Neuron (in vitro differentiated cells): Measurements from ENCODE around the gene AMBP.

Experiments
- H2AFZ ChIP-seq: one replicate; pipeline ENCODE4 v1.6.1; 2013; ENCODE audit warnings: low read depth, mild to moderate bottlenecking, inconsistent platforms, low read length, moderate library complexity
- H3K27me3 ChIP-seq: one replicate; pipeline ENCODE4 v1.6.1; 2013; ENCODE audit warnings: low read length; ENCODE audit not compliant: insufficient read depth
- H3K36me3 ChIP-seq: one replicate; pipeline ENCODE4 v1.6.1; 2013; ENCODE audit warnings: low read length; ENCODE audit not compliant: insufficient read depth
- H3K4me1 ChIP-seq: one replicate; pipeline ENCODE4 v1.6.1; 2013; ENCODE audit warnings: low read length; ENCODE audit not compliant: insufficient read depth
- H3K4me3 ChIP-seq: 2 replicates; pipeline ENCODE4 v1.5.1; 2013; ENCODE audit warnings: mild to moderate bottlenecking, low read length, moderate library complexity
- H3K9me3 ChIP-seq: one replicate; pipeline ENCODE4 v1.6.1; 2013; ENCODE audit warnings: low read length

Gene AMBP

DNA sequence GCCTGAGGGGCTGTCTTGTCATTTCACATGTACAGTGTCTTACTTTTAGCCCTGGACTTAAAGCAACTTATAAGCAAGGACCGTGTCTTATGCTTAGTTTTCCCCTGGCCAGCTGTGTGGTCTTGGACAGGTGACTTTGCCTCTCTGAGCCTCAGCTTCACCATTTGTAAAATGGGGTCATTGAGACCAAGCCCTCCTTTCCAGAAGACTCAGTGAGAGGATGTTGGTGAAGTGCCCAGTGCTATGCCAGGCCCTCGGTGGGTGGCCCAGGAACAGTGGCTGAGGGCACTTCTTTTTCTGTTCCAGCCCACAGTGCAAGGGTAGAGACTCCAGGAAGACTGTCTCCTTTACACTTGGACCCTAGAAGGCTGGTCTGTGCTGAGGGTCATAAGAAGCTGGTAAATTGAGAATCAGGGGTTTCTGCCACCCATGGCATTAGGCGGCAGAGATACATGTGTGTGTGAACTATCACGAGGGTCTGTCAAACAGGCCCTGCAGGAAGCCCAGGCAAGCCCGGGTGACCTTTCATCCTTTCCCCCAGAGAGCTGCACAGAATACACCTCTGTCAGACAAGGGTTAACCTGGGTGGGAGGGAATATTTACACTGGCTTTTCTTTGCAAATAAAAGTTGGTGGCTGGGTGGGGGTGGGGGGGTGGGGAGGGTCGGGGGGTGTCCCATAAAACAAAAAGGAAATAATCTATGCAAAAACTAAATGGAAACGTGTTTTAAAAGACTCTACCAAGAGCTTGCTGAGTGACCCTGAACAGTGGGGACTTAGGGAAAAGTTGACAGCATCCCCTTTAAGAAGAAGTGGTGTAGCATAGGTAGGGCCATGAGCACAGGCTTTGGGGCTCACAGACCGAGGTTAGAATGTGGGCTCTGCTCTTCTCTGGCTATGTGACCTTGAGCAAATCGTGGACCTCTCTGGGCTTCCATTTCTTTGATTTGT is 41.4 kb upstream of the AMBP start:
- Histone ChIP-seq H3K9me3 (no peaks in the 10 kb centered on the region), H3K4me1 (peaks cover 12% of the 10 kb centered on the region), H3K27me3 (no peaks in the 10 kb centered on the region), H2AFZ (no peak overlapping the region), H3K36me3 (no peaks in the 10 kb centered on the region), H3K4me3 (no peak overlapping the region)

DNA sequence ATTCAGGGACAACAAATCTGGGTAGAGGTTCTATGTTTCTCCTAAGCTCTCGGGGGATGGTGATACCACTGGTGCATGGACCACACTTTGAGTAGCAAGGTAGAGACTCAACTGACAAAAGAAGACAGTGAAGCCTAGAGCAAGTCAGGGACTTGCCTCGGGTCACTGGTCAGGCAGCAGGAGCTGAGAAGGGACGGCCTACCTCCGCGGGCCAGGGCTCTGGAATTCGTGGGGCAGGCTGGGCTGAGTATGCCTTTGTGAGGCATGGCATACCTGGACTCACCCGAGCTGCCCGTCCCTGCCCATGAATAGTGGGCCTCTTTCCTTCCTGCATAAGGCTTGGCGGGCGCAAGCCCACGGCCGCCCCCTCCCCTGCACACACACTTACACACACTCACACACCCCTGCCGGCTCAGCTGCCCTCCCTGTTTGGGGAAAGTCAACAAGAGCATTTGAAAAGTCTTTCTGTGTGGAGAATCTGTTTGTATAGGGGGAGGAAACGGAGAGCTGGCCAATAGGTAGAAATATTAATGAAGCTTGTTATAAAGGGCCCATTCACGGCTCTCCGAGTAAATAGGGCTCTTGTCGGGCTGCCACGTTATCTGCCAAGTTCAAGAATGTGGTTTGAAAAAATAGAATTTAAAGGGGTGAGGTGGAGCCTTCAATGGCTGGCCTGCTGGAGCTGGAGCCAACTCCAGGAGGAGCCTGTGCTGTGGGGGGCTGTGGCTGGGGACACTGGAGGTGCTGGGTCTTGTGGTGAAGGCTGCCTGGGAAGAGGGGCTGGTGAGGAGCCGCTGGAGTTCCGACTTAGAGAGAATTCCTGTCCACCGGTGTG is 40.1 kb upstream of the AMBP start:
- Histone ChIP-seq H2AFZ (no peak overlapping the region), H3K27me3 (no peaks in the 10 kb centered on the region), H3K36me3 (no peaks in the 10 kb centered on the region), H3K4me3 (no peak overlapping the region), H3K9me3 (no peaks in the 10 kb centered on the region), H3K4me1 (peaks cover 12% of the 10 kb centered on the region)

DNA sequence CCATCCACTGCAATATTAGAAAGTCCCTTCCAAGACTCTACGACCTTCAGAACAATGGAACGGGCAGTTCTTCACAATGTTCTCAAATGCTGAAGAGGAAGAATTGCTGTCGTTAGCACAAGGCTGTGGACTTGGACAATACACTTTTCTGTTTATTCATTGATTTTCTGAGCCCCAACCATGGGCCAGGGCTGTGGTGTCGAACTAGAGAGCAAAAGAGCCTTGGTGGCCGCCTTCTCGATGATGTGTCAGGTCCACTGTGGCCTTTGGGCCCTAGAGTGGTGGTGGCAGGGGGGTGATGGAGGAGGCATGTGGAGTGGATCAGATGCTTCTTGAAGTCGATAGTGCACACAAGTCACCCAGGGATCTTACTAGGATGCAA is 39.5 kb upstream of the AMBP start:
- H3K4me1 ChIP-seq: peaks cover 12% of the 10 kb centered on the region

DNA sequence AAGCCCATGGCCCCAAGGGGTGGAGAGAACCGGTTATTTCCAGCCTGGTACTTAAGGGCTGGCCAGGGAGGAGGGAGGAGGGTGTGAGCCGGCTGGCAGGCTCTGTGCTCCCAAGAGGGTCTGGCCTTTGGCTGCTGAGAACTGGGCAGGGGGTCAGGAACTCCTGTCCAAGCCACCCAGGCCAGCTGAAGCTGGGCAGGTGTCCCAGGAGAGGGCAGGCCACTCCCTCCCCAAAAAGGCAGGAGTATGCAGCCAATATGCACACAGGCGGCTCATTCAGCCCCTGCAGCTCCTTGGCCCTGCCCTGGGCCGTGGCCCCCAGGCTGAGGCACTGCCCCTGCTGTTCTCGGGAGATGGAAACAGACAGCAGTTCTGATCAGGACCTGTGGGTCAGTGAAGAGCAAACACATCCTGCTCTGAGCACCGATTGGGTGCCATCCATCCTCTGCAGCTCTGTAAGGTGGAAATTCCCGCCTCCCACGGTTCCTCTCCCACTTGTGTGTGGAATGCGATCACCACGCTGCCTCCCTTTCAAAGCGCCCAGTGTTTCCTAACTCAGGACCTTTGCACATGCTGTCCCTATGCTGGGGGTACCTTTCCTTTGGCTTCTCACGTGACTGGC is 38.1 kb upstream of the AMBP start:
- no peak overlapping the region for H2AFZ ChIP-seq
- H3K4me1 ChIP-seq: peaks cover 12% of the 10 kb centered on the region
- H3K36me3 ChIP-seq: no peaks in the 10 kb centered on the region
- no peaks in the 10 kb centered on the region for H3K9me3 ChIP-seq
- H3K4me3 ChIP-seq: no peak overlapping the region
- H3K27me3 ChIP-seq: no peaks in the 10 kb centered on the region

More for the DNA sequence above, 39.5 kb upstream of the AMBP start:
- H3K9me3 ChIP-seq: no peaks in the 10 kb centered on the region
- no peaks in the 10 kb centered on the region for H3K27me3 ChIP-seq
- no peak overlapping the region for H3K4me3 ChIP-seq
- no peak overlapping the region for H2AFZ ChIP-seq
- no peaks in the 10 kb centered on the region for H3K36me3 ChIP-seq

DNA sequence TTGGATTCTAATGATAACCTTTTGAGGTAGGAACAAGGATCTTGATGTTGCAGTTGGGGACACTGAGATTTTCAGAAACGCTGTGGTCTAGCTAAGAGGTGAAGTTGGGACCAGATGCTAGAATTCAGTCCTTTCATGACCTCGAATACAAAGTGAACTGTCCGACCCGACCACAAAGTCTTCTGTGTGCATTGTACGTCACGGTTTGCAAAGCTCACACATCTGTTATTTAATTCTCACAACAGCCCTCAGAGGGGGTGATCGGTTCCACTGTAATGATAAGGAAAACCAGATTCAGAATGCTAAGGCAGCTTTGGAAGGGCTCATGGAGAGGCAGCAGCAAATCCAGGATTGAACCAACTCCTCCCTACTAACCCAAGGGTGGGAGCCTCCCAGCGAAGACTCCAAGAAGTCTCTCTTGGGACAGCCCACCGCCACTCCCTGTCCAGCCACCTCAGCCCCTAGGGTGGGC is 37.6 kb upstream of the AMBP start:
- Histone ChIP-seq H3K36me3 (no peaks in the 10 kb centered on the region), H2AFZ (no peak overlapping the region), H3K9me3 (no peaks in the 10 kb centered on the region), H3K4me3 (no peak overlapping the region), H3K4me1 (peaks cover 12% of the 10 kb centered on the region), H3K27me3 (no peaks in the 10 kb centered on the region)

DNA sequence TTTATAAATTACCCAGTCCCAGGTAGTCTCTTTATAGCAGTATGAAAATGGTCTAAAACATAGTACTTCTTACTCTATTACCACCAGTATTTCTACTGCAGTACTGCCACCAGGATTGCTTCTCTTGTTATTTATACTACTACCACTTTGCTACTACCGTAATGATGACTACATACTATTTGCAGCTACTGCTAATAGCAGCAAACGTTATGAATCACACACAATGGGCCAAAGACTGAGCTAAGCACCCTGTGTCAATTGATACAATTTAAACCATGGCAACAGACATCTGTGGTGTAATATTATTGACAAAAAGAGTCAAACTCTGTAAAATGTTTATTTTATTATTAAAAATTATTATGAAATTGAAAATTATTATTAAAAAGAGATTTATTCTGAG is 36.3 kb upstream of the AMBP start:
- H3K27me3 ChIP-seq: no peaks in the 10 kb centered on the region

DNA sequence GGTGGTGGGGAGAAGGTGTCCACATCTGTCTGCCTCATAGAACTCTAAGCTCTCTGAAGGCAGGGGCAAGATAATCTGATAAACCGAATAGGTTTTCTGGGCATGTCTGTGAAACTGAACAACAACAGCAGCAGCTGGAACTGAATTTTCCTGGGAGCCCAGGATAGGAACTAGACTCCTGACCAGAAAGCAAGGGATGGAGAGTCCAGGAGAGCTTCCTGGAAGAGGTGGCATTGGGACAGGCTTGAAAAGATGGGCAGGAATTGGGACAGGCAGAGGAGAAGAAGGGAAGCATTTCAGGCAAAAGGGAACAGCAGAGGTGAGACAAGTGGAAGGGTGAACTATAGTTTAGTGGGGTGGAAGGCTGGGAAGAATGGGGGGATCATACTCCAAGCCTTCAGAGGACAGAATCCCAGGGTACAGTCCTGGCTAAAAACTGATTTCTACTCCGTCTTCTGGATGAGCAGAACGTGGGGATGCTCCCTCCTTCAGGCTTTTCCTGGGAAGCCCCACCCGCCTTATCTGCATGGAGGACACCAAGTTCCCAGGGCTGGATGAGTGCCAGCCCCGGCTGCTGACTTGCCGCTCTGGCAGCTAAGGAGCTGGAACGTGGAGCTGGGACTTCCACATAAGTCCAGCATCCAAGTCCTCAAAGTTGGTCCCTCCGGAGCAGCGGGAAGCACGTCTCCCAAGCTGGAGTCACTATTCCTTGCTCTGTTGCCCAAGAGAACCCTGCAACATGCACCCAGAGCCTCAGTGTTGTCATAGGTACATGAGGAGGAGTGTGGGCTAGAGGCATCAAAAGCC is 34.9 kb upstream of the AMBP start:
- Histone ChIP-seq H3K36me3 (no peaks in the 10 kb centered on the region), H3K4me1 (peaks cover 2% of the 10 kb centered on the region), H3K27me3 (no peaks in the 10 kb centered on the region), H2AFZ (no peak overlapping the region), H3K9me3 (no peaks in the 10 kb centered on the region), H3K4me3 (no peak overlapping the region)

More for the DNA sequence above, 36.3 kb upstream of the AMBP start:
- Histone ChIP-seq H3K4me1 (peaks cover 12% of the 10 kb centered on the region), H3K4me3 (no peak overlapping the region), H2AFZ (no peak overlapping the region), H3K9me3 (no peaks in the 10 kb centered on the region), H3K36me3 (no peaks in the 10 kb centered on the region)

DNA sequence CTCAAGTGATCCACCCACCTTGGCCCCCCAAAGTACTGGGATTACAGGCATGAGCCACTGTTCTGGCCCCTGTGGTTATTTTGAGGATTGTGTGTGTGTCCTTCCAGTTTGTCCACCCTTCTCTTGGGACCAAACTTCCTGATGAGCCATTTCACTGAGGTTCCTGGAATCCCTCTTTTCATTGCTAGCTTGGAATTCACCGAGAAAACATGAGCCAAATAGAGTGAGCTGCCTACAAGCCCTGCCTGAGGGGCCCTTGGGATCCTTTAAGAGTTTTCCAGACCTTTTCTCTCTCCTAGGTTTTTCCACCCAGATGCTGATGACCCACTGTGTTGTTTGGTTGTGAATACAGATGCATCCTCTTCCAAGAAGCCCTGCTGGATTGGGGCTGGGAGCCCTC is 34.2 kb upstream of the AMBP start:
- Histone ChIP-seq H3K9me3 (no peaks in the 10 kb centered on the region), H3K36me3 (no peaks in the 10 kb centered on the region), H3K4me3 (no peak overlapping the region), H3K27me3 (no peaks in the 10 kb centered on the region), H3K4me1 (no peaks in the 10 kb centered on the region), H2AFZ (no peak overlapping the region)

DNA sequence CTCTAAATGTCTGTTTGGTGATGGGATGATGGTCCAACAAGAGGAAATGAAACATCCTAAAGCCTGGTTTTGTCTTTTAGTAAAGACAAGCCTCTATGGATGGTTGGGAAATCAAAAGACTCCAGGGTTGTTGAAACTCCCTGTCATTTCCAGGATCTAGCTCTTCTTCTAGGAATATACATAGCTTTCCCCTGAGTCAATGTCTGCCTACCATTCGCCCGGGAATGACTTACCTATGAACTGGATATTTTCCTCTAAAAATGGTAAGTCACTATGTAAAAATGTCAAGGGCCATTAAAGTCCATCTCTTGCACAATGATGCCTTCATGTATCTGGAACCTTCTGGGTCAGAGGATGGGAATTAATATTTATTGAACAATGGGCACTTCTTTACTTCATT is 32.1 kb upstream of the AMBP start:
- Histone ChIP-seq H2AFZ (no peak overlapping the region), H3K27me3 (peaks cover 3% of the 10 kb centered on the region), H3K36me3 (no peaks in the 10 kb centered on the region), H3K9me3 (no peaks in the 10 kb centered on the region), H3K4me3 (no peak overlapping the region), H3K4me1 (no peaks in the 10 kb centered on the region)

DNA sequence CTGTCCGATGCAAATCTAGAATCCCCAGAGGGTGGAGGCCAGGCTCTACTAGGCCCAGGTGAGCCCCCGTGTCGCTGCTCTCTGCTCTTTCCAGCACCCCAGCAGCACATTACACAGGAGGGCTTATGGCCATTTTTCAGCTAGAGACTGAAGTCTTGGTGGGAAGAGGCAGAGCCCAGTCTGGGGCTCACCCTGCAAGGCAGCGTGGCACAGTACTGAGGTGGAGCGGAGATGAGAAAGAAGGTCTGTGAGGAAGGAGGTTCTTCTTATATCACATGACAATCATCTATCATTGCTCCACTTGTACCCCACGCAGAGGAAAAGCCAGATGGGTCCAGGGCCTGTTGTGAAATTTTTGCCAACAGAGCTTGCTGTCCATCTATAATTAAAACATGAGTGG is 31.0 kb upstream of the AMBP start:
- Histone ChIP-seq H3K9me3 (no peaks in the 10 kb centered on the region), H3K27me3 (peaks cover 3% of the 10 kb centered on the region), H3K4me1 (no peaks in the 10 kb centered on the region), H2AFZ (no peak overlapping the region), H3K36me3 (no peaks in the 10 kb centered on the region), H3K4me3 (no peak overlapping the region)

DNA sequence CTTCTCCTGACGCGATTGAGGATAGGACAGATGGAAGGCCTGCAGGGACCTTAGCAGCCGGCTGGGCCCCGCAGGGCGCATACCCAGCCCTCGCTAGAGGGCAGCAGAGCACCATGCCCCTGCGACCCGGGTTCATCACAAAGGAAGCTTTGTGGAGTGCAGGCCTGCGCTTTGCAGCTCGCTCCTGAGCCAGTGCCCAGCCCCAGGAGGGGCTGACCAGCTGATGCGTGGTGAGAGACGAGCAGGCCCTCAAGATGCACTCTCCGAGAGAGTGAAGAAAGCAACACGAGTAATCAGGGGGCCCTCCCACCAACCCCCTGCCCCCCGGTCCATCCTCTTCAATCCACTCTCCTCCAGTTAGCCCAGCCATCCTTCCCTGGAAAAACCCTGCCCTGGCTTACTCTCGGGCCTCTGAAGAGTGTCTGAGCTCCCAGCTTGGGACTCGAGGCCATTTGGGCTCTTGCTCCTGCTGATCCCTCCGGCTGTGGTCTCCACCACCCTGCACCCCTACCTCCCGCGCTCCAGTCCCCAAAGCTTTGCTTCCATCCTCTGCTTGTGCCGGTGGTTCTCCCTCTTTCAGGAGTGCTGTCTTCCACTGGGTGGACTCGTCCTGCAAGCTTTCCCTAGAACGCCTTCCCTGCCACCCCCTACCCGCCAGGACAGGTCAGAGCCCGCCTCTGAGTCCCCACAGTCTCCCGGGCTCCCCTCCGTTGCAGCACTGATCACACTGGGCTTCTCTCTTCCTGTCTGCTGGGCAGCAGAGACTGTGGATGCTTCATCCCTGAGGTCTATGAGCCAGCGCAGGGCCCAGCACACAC is 30.1 kb upstream of the AMBP start:
- Histone ChIP-seq H2AFZ (no peak overlapping the region), H3K4me3 (no peak overlapping the region), H3K27me3 (peaks cover 3% of the 10 kb centered on the region), H3K9me3 (no peaks in the 10 kb centered on the region), H3K36me3 (no peaks in the 10 kb centered on the region), H3K4me1 (no peaks in the 10 kb centered on the region)
